DOHH2 (cell line): ENCODE measurements around the gene GTPBP8.

Experiments used
- H3F3A ChIP-seq: fragments of 200-600 bp; sonication (generic), shearing (Covaris generic); 2 replicates; pipeline ENCODE4 v1.6.0; 2016; ENCODE audit warnings: antibody characterized with exemption, mild to moderate bottlenecking; ENCODE audit not compliant: control insufficient read depth, insufficient read depth
- H3K27ac ChIP-seq: fragments of 200-600 bp; sonication (generic); 2 replicates; pipeline ENCODE4 v1.5.1; 2014; ENCODE audit warnings: low read depth, mild to moderate bottlenecking, low read length, moderate library complexity
- H3K27me3 ChIP-seq: fragments of 200-600 bp; sonication (generic); 2 replicates; pipeline ENCODE4 v1.6.1; 2014; ENCODE audit warnings: mild to moderate bottlenecking, low read length, mixed read lengths; ENCODE audit not compliant: control insufficient read depth
- H3K36me3 ChIP-seq: fragments of 200-600 bp; sonication (generic); 2 replicates; pipeline ENCODE4 v1.6.1; 2014; ENCODE audit warnings: mild to moderate bottlenecking, low read length, moderate library complexity, mixed read lengths; ENCODE audit not compliant: control insufficient read depth
- H3K4me1 ChIP-seq: fragments of 200-600 bp; sonication (generic); 2 replicates; pipeline ENCODE4 v1.6.1; 2014; ENCODE audit warnings: mild to moderate bottlenecking, low read length, mixed read lengths; ENCODE audit not compliant: control insufficient read depth
- H3K4me2 ChIP-seq: fragments of 200-600 bp; sonication (generic); 2 replicates; pipeline ENCODE4 v1.6.0; 2014; ENCODE audit warnings: mild to moderate bottlenecking, low read length, moderate library complexity
- H3K4me3 ChIP-seq: fragments of 200-600 bp; sonication (generic); 2 replicates; pipeline ENCODE4 v1.5.1; 2014; ENCODE audit warnings: mild to moderate bottlenecking, low read length, mixed read lengths
- H3K79me2 ChIP-seq: fragments of 200-600 bp; sonication (generic); 2 replicates; pipeline ENCODE4 v1.6.1; 2014; ENCODE audit warnings: mild to moderate bottlenecking, low read length, mixed read lengths; ENCODE audit not compliant: control insufficient read depth
- H3K9me2 ChIP-seq: fragments of 200-600 bp; sonication (generic); replicated peaks from 2 replicates; pipeline ENCODE4 v1.6.1; 2014; ENCODE audit warnings: mild to moderate bottlenecking, low read length, mixed read lengths; ENCODE audit not compliant: control insufficient read depth
- H3K9me3 ChIP-seq: fragments of 200-600 bp; sonication (generic); 2 replicates; pipeline ENCODE4 v1.6.1; 2014; ENCODE audit warnings: antibody characterized with exemption, low read length, mixed read lengths; ENCODE audit not compliant: control insufficient read depth, insufficient read depth
- H4K20me1 ChIP-seq: fragments of 200-600 bp; sonication (generic); 2 replicates; pipeline ENCODE4 v1.6.0; 2014; ENCODE audit warnings: low read depth, mild to moderate bottlenecking, antibody characterized with exemption, low read length, moderate library complexity; ENCODE audit not compliant: control insufficient read depth, insufficient read depth
- EZH2phosphoT487 ChIP-seq: fragments of 200-600 bp; sonication (generic); IDR thresholded peaks from 2 replicates; pipeline ENCODE4 v1.6.1; 2017; ENCODE audit warnings: borderline replicate concordance, mild to moderate bottlenecking, antibody characterized with exemption, low read length, moderate library complexity, mixed read lengths
- TF ChIP-seq, protein P1 (sequence below): fragments of 200-600 bp; sonication (generic); IDR thresholded peaks from one replicate; pipeline ENCODE4 v1.5.1; 2014; ENCODE audit warnings: antibody characterized with exemption, mild to moderate bottlenecking, low read depth, low read length; ENCODE audit not compliant: poor library complexity, severe bottlenecking

The GTPBP8 gene

DNA sequence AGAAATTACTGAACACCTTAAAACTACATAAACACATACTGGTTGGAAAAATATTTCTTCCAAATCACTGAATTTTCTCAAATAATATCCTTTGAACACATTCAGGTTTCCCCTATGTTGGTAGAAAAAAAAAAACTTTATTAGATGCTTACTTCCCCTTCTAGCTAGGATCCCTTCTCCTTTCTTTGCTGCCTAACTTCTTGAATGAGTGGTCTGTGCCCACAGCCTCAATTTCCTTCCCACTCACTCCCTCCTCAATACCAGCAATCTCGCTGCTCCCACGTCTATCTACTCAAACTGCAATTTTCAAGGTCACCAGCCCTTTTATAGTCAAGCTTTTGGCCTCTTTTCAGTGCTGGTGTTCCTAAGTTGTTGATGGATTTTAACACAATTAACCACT, 24.2 kb upstream of the GTPBP8 start:
- no peaks in the 10 kb centered on the region for H3F3A ChIP-seq
- H3K4me1 ChIP-seq, result no peaks in the 10 kb centered on the region
- TF ChIP-seq, protein P1, sequence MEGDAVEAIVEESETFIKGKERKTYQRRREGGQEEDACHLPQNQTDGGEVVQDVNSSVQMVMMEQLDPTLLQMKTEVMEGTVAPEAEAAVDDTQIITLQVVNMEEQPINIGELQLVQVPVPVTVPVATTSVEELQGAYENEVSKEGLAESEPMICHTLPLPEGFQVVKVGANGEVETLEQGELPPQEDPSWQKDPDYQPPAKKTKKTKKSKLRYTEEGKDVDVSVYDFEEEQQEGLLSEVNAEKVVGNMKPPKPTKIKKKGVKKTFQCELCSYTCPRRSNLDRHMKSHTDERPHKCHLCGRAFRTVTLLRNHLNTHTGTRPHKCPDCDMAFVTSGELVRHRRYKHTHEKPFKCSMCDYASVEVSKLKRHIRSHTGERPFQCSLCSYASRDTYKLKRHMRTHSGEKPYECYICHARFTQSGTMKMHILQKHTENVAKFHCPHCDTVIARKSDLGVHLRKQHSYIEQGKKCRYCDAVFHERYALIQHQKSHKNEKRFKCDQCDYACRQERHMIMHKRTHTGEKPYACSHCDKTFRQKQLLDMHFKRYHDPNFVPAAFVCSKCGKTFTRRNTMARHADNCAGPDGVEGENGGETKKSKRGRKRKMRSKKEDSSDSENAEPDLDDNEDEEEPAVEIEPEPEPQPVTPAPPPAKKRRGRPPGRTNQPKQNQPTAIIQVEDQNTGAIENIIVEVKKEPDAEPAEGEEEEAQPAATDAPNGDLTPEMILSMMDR, result no peak
- TF ChIP-seq EZH2phosphoT487, result no peak
- no peak overlapping the region for H3K4me2 ChIP-seq
- peaks cover 14% of the 10 kb centered on the region for H3K9me3 ChIP-seq
- H3K4me3 ChIP-seq, result no peak overlapping the region
- H3K27me3 ChIP-seq, result no peaks in the 10 kb centered on the region
- H3K36me3 ChIP-seq, result no peaks in the 10 kb centered on the region
- no peak overlapping the region for H3K27ac ChIP-seq
- no peaks in the 10 kb centered on the region for H4K20me1 ChIP-seq
- H3K79me2 ChIP-seq, result no peaks in the 10 kb centered on the region
- no peaks in the 10 kb centered on the region for H3K9me2 ChIP-seq

DNA sequence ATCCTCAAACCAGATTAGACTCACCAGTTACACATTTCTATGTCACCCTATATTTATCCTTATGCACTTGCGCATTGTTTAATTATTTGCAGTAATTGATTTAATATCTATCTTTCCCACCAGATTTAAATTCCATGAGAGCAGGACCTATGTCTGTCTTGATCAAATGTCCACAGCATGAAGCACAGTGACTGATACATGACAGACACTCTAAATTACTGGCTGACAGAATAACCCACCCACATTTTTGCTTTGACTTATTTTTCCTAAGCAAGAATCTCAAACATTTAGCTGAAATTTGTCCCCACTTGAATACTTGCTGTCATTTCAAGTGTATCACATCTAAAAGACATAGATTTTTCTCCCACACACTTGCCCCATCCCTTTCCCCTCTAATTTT, 23.4 kb upstream of the GTPBP8 start:
- H3K79me2 ChIP-seq, result no peaks in the 10 kb centered on the region
- H3K36me3 ChIP-seq, result no peaks in the 10 kb centered on the region
- no peak overlapping the region for H3K27ac ChIP-seq

DNA sequence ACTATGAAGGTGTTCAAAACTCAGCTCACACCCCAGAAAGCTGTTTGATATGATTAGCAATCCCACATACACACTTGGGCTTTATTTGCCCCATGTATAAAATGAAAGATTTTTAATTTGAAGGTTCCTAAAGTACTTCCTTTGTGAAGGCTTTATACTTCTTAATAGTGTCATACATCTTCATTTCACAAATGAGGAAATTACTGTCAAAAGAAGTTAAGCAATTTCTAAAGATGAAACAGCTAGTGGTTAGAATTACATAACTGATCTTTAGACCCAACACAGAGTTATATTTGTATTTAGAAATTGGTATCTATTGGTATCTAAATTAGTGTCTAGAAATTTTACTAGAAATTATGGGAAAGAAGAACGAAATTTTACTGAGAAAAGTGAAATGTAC, 23.0 kb upstream of the GTPBP8 start:
- no peaks in the 10 kb centered on the region for H3F3A ChIP-seq
- H3K79me2 ChIP-seq, result no peaks in the 10 kb centered on the region
- H3K36me3 ChIP-seq, result no peaks in the 10 kb centered on the region
- H3K4me1 ChIP-seq, result no peaks in the 10 kb centered on the region
- no peaks in the 10 kb centered on the region for H4K20me1 ChIP-seq
- no peak overlapping the region for H3K4me3 ChIP-seq
- H3K27ac ChIP-seq, result no peak overlapping the region
- no peaks in the 10 kb centered on the region for H3K9me2 ChIP-seq
- H3K9me3 ChIP-seq, result peaks cover 14% of the 10 kb centered on the region
- TF ChIP-seq, protein P1, result no peak
- TF ChIP-seq EZH2phosphoT487, result no peak
- H3K4me2 ChIP-seq, result no peak overlapping the region
- H3K27me3 ChIP-seq, result no peaks in the 10 kb centered on the region

More for the DNA sequence above, 23.4 kb upstream of the GTPBP8 start:
- no peak overlapping the region for H3K4me3 ChIP-seq
- H3F3A ChIP-seq, result no peaks in the 10 kb centered on the region
- TF ChIP-seq, protein P1, result no peak
- TF ChIP-seq EZH2phosphoT487, result no peak
- H3K9me3 ChIP-seq, result peaks cover 14% of the 10 kb centered on the region
- H3K27me3 ChIP-seq, result no peaks in the 10 kb centered on the region
- no peaks in the 10 kb centered on the region for H3K9me2 ChIP-seq
- no peaks in the 10 kb centered on the region for H3K4me1 ChIP-seq
- no peaks in the 10 kb centered on the region for H4K20me1 ChIP-seq
- no peak overlapping the region for H3K4me2 ChIP-seq

DNA sequence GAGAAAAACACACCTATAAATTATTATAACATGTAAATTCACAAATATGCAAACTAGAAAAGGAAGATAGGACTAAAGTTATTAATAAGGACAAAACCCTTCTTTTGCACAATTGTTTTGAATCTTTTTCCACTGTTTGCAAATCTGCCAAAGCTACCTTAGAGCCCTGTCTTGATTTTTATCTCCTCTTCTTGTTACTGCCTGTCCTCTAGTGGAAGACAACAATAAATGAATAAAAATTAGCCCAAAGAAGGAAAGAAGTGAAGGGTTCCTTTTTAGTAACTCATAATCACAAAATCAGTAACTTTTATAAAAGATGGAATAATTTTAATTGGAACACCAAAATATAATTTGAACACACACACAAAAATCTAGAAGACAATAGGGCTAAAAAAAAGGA, 18.6 kb upstream of the GTPBP8 start:
- TF ChIP-seq EZH2phosphoT487, result no peak
- TF ChIP-seq, protein P1, result no peak
- peaks cover 25% of the 10 kb centered on the region for H3K4me1 ChIP-seq
- no peak overlapping the region for H3K4me3 ChIP-seq
- no peaks in the 10 kb centered on the region for H3K9me2 ChIP-seq
- no peaks in the 10 kb centered on the region for H3K9me3 ChIP-seq
- H3K27me3 ChIP-seq, result no peaks in the 10 kb centered on the region
- H3F3A ChIP-seq, result no peaks in the 10 kb centered on the region
- H3K27ac ChIP-seq, result no peak overlapping the region
- no peaks in the 10 kb centered on the region for H3K36me3 ChIP-seq
- H4K20me1 ChIP-seq, result no peaks in the 10 kb centered on the region
- no peak overlapping the region for H3K4me2 ChIP-seq
- H3K79me2 ChIP-seq, result no peaks in the 10 kb centered on the region
